Hepatocyte (in vitro differentiated cells): ENCODE results near the gene HOXB13. TPM values are rescaled to one million over a fixed set of nuclear protein-coding genes. Genes with fewer than 3 reads are reported as not detected.

Experiments used
- DNase-seq: peaks from one replicate; pipeline ENCODE4 v3.0.0-alpha.2; 2016; ENCODE audit warnings: low spot score
- H2AFZ ChIP-seq: fragments of 200-600 bp; sonication (generic); 2 replicates; pipeline ENCODE4 v1.6.0; 2016; ENCODE audit warnings: antibody characterized with exemption, mild to moderate bottlenecking
- H3K27ac ChIP-seq: fragments of 200-600 bp; sonication (generic); 2 replicates; pipeline ENCODE4 v1.5.1; 2016; ENCODE audit warnings: mild to moderate bottlenecking
- H3K27me3 ChIP-seq: fragments of 200-600 bp; sonication (generic); 2 replicates; pipeline ENCODE4 v1.6.1; 2016
- H3K36me3 ChIP-seq: fragments of 200-600 bp; sonication (generic); replicated peaks from 2 replicates; pipeline ENCODE4 v1.5.1; 2016; ENCODE audit warnings: low read depth; ENCODE audit not compliant: insufficient read depth
- H3K4me1 ChIP-seq: fragments of 200-600 bp; sonication (generic); 2 replicates; pipeline ENCODE4 v1.5.1; 2016; ENCODE audit warnings: mild to moderate bottlenecking, moderate library complexity; ENCODE audit not compliant: insufficient read depth
- H3K4me2 ChIP-seq: fragments of 200-600 bp; sonication (generic); 2 replicates; pipeline ENCODE4 v1.6.0; 2016
- H3K4me3 ChIP-seq: fragments of 200-600 bp; sonication (generic); 2 replicates; pipeline ENCODE4 v1.5.1; 2016; ENCODE audit warnings: mild to moderate bottlenecking
- H3K79me2 ChIP-seq: fragments of 200-600 bp; sonication (generic); 2 replicates; pipeline ENCODE4 v1.6.0; 2017; ENCODE audit warnings: mild to moderate bottlenecking
- H3K9me2 ChIP-seq: fragments of 200-600 bp; sonication (generic); replicated peaks from 2 replicates; pipeline ENCODE4 v1.6.0; 2017; ENCODE audit warnings: mild to moderate bottlenecking; ENCODE audit not compliant: insufficient read depth
- H3K9me3 ChIP-seq: fragments of 200-600 bp; sonication (generic); 2 replicates; pipeline ENCODE4 v1.5.1; 2016; ENCODE audit warnings: low read depth, mild to moderate bottlenecking
- H4K20me1 ChIP-seq: fragments of 200-600 bp; sonication (generic); 2 replicates; pipeline ENCODE4 v1.6.0; 2016; ENCODE audit warnings: mild to moderate bottlenecking; ENCODE audit not compliant: insufficient read depth, poor library complexity, severe bottlenecking
- CTCF ChIP-seq: fragments of 200-600 bp; sonication (generic); IDR thresholded peaks from 2 replicates; pipeline ENCODE4 v1.5.1; 2016; ENCODE audit warnings: antibody characterized with exemption, mild to moderate bottlenecking; ENCODE audit not compliant: poor library complexity
- EZH2 ChIP-seq: fragments of 200-600 bp; sonication (generic); IDR thresholded peaks from 2 replicates; pipeline ENCODE4 v1.6.1; 2016; ENCODE audit warnings: antibody characterized with exemption, mild to moderate bottlenecking, borderline replicate concordance
- EZH2phosphoT487 ChIP-seq: fragments of 200-600 bp; sonication (generic); IDR thresholded peaks from one replicate; pipeline ENCODE4 v1.6.1; 2018; ENCODE audit warnings: antibody characterized with exemption, mild to moderate bottlenecking, low read depth, moderate library complexity; ENCODE audit not compliant: unreplicated experiment, severe bottlenecking
- WGBS: methylation state at CpG from one replicate; pipeline ENCODE4 v1.1.6; 2016; ENCODE audit warnings: low lambda C conversion rate; ENCODE audit errors: missing lambda C conversion rate; 5-methylcytosine and 5-hydroxymethylcytosine counted together
- polyA plus RNA-seq: library from polyadenylated mRNA; unstranded; fragments of >200 nt; fragmentation: Nextera tagmentation; extraction: Ambion mirVana; gene quantifications from 2 replicates; pipeline ENCODE4 v1.2.1, GENCODE V29; 2016
- total RNA-seq: library from RNA; depleted of rRNA; stranded (reverse); fragments of >200 nt; gene quantifications from 2 replicates; pipeline ENCODE4 v1.2.3, GENCODE V29; 2014

The HOXB13 gene
- total RNA-seq (0.13 and 0.20 TPM in 2 replicates), polyA plus RNA-seq (0.28 and 0.40 TPM in 2 replicates)

- Histone ChIP-seq H3K9me3 (no peaks in the 10 kb centered on the region), H2AFZ (peak within 1 kb of the TSS; percentile 60), H3K27me3 (peaks cover 98% of the 10 kb centered on the region), H3K4me3 (peak within 1 kb of the TSS; percentile 26), H3K4me1 (peaks cover 9% of the 10 kb centered on the region), H3K79me2 (no peaks in the 10 kb centered on the region), H4K20me1 (no peaks in the 10 kb centered on the region), H3K9me2 (no peaks in the 10 kb centered on the region), H3K36me3 (no peaks in the 10 kb centered on the region), H3K27ac (peak within 1 kb of the TSS; percentile 43), H3K4me2 (peak within 1 kb of the TSS; percentile 86)
- DNase-seq, result peak; percentile 67
- WGBS, result 13% methylated on average over 37 of the region's 55 CpGs
- TF ChIP-seq CTCF (no peak), EZH2 (peak; percentile 68), EZH2phosphoT487 (peak; percentile 3)
Observed at GRCh38 chr17:48728232-48729231, at the start of gene HOXB13. Gene HOXB13, minus strand, starts transcription at chr17:48728750. Its CDS starts 157 bp downstream, at chr17:48728593.

- no peak overlapping the region for H3K27ac ChIP-seq
- TF ChIP-seq EZH2 (no peak), EZH2phosphoT487 (no peak), CTCF (no peak)
- no peaks in the 10 kb centered on the region for H3K36me3 ChIP-seq
- H3K4me2 ChIP-seq, result no peak overlapping the region
- H3K4me1 ChIP-seq, result no peaks in the 10 kb centered on the region
- no peaks in the 10 kb centered on the region for H3K79me2 ChIP-seq
- H4K20me1 ChIP-seq, result no peaks in the 10 kb centered on the region
- DNase-seq, result no peak
- no peak overlapping the region for H2AFZ ChIP-seq
- H3K9me2 ChIP-seq, result no peaks in the 10 kb centered on the region
- H3K4me3 ChIP-seq, result no peak overlapping the region
- no peaks in the 10 kb centered on the region for H3K27me3 ChIP-seq
- H3K9me3 ChIP-seq, result no peaks in the 10 kb centered on the region
Observed at GRCh38 chr17:48776602-48777001, 48.1 kb upstream of the HOXB13 start.

- Histone ChIP-seq H3K9me2 (no peaks in the 10 kb centered on the region), H4K20me1 (no peaks in the 10 kb centered on the region), H3K4me2 (no peak overlapping the region), H3K27me3 (no peaks in the 10 kb centered on the region), H3K4me3 (no peak overlapping the region), H2AFZ (no peak overlapping the region), H3K79me2 (no peaks in the 10 kb centered on the region), H3K27ac (no peak overlapping the region), H3K9me3 (no peaks in the 10 kb centered on the region), H3K36me3 (no peaks in the 10 kb centered on the region), H3K4me1 (no peaks in the 10 kb centered on the region)
- 97% methylated on average over 3 of the region's 3 CpGs for WGBS
- DNase-seq, result no peak
- no peak for TF ChIP-seq EZH2
- TF ChIP-seq CTCF, result no peak
- no peak for TF ChIP-seq EZH2phosphoT487
Observed at GRCh38 chr17:48773245-48773644, 44.7 kb upstream of the HOXB13 start.
